HepG2 (cell line): ENCODE measurements around the gene MBD3L2.
"Not testable (repeated sequence)": the region's sequence is repeated elsewhere in the genome, so short reads cannot be mapped to it uniquely, and the experiment has no call there.

ENCODE experiments used
- MAZ ChIP-seq, 2 experiments: sonication (generic) in 1 of 2; formaldehyde crosslinking in 1 of 2; IDR thresholded peaks; 2 replicates each; pipeline versions ENCODE4 v1.5.0 to v1.6.1; 2012 to 2020; ENCODE audit warnings: low read depth in 2 of 2, mild to moderate bottlenecking in 2 of 2, borderline replicate concordance in 1 of 2, improper control_type of control experiment in 1 of 2, low read length in 1 of 2, missing genetic modification reagents in 1 of 2, moderate library complexity in 1 of 2
- TF ChIP-seq, protein P1 (sequence below): sonication (generic); formaldehyde crosslinking; IDR thresholded peaks from 2 replicates; pipeline ENCODE4 v1.8.1; 2023; ENCODE audit warnings: mild to moderate bottlenecking, inconsistent platforms, moderate library complexity, missing genetic modification reagents, borderline replicate concordance

DNA sequence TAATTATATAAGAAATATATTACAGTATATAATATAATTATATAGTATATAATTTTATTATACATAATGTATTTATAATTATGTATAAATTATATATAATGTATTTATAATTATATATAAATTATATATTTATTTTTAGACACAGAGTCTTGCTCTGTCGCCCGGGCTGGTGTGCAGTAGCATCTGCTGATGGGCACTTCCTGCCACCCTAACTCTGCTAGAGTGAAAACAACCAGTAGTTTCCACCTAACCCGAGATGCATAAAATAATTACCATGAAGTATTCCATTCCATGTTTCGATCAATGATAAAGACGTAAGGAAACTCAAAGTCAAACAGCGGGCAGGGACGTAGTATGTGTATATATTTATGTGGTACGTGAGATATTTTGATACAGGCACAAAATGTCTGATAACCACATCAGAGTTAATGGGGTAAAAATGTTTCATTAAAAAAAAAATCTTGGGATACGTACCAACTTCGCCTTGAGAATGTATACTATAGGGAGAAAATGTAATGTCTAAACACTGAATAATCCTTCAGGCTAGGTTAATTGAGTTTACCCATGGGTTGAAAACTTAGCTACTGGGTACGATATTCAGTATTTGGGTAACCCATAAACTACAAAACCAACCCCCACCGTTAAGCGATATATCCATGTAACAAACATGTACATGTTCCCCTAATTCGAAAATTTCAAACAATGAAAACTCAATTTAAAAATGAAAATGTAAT lies 5.7 kb downstream of the MBD3L2 start:
- not testable (repeated sequence) for TF ChIP-seq MAZ (IDR thresholded peaks at IDR 0.05; ENCODE audit: borderline replicate concordance, low read depth, low read length); MAZ (CRISPR knock-in tag; IDR thresholded peaks at IDR 0.05; ENCODE audit: low read depth)
- TF ChIP-seq, protein P1, sequence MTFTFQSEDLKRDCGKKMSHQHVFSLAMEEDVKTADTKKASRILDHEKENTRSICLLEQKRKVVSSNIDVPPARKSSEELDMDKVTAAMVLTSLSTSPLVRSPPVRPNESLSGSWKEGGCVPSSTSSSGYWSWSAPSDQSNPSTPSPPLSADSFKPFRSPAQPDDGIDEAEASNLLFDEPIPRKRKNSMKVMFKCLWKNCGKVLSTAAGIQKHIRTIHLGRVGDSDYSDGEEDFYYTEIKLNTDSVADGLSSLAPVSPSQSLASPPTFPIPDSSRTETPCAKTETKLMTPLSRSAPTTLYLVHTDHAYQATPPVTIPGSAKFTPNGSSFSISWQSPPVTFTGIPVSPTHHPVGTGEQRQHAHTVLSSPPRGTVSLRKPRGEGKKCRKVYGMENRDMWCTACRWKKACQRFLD, result not testable (repeated sequence)
